Left renal pelvis (tissue), 4 donors: ENCODE results near the gene KRTAP12-1. TPM values are rescaled to one million over a fixed set of nuclear protein-coding genes. Genes with fewer than 3 reads are reported as not detected.

Experiments used
- DNase-seq, 4 donors: peaks; one replicate each; pipeline ENCODE4 v3.0.0-alpha.2; 2013; ENCODE audit warnings: low read depth in 4 of 4, low spot score in 3 of 4
- polyA plus RNA-seq, 4 donors: library from polyadenylated mRNA; unstranded; fragments of 120-200 nt; gene quantifications; one replicate each; pipeline ENCODE4 v1.2.1, GENCODE V29; 2013; ENCODE audit not compliant: insufficient read length in 4 of 4

Gene KRTAP12-1
- polyA plus RNA-seq, 4 donors = not detected

GRCh38 chr21:44711327-44712202, 29.6 kb upstream of the KRTAP12-1 start, which contains the start of gene TSPEAR:
TSPEAR (minus strand) TSS chr21:44711572; CDS start chr21:44711514, 58 bp downstream.
- no peak for DNase-seq

DNA sequence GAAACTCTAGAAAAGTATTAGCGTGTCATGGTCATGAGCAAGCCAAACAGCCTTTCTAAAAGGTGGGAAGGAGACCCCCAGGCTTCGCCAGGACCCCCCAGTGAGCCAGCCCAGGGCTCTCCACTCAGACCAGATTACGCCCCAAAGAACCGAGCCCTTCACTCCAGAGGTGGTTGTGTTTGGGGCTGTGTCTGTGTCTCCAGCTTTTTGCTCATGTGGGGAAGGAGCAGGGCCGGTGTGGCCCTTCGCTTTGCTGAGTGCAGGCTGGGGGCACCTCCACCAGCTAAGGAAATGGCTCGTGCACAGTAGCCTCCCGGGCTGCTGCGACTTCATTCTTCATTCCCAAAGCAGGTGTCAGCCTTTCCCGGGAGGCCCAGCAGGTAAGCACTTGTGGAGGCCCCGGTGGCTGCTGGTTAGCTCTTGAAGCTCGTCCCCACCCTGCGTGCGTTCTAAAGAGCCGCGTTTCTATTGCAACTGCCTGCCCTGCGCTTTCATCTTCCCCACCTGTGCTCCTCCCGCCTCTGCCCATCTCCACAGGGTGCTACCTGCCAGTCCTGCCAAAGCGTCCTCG, 28.9 kb upstream of the KRTAP12-1 start:
- no peak for DNase-seq

DNA sequence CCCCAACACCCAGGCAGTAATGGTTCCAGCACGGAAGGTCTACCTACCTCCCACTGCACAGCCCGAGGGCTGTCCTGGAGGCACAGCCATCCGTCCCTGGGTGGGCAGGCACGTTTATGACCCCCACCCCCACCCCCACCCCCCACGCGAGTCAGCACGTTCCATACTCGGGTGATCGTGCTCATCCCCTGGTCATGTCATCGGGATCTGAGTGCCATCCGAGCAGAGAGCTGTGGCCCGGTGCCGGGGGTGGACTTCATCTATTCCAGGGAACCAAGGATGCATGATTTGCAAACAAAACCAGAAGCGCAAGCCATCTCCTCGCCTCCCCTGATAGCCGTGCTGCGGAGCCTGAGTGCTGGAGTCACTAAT, 28.3 kb upstream of the KRTAP12-1 start:
- DNase-seq = no peak

GRCh38 chr21:44709426-44710293, 27.7 kb upstream of the KRTAP12-1 start:
- DNase-seq = no peak

DNA sequence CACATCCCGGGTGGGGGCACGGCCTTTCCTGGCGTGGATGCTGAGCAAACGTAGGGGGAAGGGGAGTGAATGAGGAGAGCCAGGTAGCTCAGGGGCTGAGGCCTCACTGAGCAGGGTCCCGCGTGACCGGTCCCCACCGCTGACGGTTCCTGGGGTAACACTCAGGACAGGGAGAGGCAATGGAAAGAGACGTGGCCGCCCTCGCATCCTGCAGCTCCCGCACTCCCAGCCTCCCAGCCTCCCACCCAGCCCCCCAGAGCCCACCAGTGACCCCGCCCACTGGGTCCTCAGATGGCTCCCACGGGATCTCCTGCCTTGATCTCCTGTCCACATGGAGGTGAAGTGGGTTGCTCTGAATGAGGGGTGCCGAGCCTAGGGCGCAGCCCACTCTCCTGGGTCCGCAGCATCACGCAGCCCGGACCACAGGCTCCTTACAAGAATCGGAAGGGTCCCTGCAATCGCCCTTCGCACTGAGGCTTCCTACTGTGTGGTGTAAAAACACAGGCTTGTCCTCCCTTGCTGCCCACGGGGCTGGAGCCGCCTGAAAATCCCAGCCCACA, 27.0 kb upstream of the KRTAP12-1 start:
- no peak for DNase-seq

DNA sequence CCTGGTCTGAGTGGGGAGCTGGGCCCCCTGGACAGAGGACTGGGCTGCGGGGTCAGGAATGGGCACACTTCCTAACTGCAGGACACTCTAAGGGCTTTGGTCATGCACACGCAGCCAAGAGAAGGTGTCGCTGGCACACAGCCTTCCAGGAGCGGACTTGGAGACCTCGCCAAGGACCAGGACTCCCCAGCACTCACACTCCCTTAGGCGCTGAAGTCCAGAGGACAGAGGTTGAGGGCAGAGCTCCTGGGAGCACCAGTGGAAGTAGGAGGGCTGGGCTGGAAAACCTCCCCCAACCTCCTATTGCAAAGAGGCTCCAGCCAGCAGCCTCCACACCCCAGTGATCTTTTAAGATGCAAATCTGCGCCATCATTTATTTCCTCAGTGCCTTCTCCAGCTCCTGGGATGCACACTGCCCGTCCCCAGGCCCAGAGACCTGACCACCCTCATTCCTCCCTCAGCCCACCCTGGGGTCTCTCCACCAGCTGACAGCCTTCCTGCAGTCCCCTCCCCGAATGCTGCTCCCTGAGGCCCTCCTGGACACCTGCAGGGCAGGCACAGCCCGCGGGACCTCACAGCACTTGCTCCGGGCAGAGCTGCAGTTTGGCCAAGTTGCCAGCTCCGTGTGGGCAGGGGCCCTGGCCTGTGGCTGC, 26.4 kb upstream of the KRTAP12-1 start:
- no peak for DNase-seq

GRCh38 chr21:44706706-44707581, 25.0 kb upstream of the KRTAP12-1 start:
- no peak for DNase-seq

DNA sequence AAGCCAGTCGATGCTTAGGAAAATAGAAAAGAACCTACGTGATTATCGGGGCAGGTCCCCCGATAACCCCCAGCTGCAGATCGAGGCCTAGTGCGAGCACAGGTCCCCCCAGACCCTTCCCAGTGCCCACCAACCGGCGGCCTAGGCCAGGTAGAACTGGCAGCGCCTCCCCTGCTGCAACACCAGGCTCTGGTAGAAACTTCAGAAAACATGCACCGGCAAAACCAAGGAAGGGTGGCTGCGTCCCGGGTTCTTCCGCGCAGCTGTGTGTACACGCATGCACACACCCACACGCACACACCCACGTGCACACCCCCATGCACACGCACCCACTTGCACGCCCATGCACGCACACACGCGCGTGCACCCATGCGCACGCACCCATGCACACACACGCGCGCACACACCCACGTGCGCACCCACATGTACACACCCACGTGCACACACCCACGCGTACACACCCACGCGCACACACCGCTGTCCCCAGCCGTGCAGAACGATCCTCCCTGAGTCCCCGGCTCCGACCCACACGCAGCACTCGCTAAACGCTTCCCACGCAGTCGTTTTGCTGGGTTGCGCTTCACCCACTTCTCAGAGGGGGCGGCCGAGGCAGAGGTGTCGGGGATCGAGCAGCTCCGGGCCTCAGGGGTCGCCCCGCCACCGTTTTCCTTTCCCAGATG, 24.2 kb upstream of the KRTAP12-1 start:
- DNase-seq = no peak

DNA sequence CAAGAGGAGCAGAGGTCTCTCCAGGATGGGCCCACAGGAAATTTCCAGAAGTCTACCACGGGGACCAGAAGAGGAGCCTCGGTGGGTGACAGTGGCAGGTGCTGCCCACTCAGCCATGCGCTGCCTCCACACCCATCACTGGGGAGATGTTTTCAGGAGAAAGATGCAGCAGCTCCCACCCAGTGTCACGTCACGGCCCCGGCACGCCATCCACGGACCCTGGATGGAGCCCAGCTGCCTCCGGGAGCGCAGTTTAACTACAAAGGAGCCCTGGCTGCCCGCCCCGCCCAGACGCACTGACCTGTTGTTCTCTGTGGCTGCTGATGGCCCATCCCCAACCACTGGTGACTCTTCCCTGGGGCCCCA, 22.7 kb upstream of the KRTAP12-1 start:
- DNase-seq = no peak

DNA sequence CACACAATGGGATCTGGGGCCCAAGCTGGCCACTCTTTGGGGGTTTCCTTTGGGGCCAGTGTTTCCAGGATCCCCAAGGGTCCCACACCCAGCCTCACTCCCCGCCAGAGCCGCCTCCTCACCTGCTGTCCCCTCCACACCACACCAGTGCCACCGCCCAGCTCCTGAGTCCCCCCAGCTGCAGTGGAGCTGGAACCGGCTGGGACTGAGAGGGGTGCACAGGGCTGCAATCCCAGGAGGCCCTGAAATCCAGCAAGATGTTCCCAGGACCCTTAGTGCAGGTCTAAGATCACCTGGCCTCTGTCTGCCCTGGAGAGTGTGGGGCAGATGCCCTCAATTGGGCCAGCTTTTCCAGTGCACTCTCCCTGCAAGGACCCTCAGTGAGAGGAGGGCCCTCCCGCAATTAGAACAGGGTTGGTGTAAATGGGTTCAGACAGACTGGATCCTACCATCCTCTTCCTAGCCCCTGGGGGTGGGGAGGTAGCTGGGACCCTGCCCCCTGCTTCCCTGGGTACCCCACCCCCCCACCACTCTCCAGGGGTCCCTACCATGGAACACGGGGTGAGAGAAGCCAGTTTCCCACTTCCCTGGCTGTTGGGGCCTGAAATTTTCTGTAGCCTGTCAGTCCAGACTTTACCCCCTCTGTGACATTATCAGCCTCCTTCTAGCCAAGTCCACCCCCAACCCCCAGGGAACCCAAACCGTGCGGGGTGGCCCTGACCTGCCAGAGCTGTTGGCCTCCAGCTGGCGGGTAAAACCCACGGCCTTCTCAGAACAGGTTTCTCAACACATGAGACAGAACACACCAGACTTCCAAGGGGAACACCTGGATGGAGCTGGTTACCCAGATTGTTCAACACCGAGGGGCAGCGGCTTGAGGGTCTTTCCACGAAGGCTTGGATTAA, 22.0 kb upstream of the KRTAP12-1 start:
- DNase-seq = no peak

- DNase-seq = no peak
Observed at GRCh38 chr21:44702973-44703730, 21.2 kb upstream of the KRTAP12-1 start.

DNA sequence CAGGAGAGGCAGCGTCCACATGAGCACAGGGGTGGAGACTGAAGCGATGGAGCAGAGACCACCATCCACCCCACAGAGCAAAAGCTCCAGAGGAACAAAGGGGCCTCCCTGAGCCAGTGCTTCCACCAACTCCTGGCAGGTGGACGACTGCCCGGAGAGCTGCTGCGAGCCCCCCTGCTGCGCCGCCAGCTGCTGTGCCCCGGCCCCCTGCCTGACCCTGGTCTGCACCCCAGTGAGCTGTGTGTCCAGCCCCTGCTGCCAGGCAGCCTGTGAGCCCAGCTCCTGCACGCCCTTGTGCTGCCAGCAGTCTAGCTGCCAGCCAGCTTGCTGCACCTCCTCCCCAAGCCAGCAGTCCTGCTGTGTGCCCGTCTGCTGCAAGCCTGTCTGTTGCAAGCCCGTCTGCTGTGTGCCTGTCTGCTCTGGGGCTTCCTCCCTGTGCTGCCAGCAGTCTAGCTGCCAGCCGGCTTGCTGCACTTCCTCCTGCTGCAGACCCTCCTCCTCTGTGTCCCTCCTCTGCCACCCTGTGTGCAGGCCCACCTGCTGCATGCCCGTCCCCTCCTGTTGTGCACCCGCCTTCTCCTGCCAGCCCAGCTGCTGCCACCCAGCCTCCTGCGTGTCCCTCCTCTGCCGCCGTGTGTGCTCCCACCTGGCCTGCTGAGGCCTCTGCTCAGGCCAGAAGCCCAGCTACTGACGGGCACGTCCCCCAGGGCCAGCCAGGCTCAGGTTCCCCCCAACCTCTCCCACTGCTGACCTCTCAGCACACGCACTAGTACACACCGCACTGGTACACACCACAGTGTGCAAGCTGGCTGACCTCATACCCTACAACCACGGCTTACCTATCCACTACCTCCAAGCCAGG, 20.4 kb upstream of the KRTAP12-1 start:
- DNase-seq = no peak

- no peak for DNase-seq
Observed at GRCh38 chr21:44701541-44701940, 19.6 kb upstream of the KRTAP12-1 start.

DNA sequence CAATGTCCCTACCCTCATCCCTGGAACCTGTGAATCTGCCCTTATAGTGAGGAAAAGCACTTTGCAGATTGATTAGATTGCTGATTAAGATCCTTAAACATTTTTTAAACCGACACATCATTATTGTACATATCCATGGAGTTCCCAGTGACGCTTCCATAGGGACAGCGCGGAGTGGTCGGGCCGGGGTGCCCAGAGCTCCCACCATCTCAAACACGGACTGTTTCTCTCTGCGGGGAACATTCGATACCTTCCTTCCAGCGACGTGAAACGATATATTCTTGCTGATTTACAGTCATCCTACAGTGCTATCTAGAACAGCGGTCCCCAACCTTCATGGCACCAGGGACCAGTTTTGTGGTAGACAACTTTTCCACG, 19.0 kb upstream of the KRTAP12-1 start:
- DNase-seq = no peak

GRCh38 chr21:44700101-44701022, 18.4 kb upstream of the KRTAP12-1 start:
- DNase-seq = no peak
